Measurements from ENCODE around the gene OLFML2A. TPM values are rescaled to one million over a fixed set of nuclear protein-coding genes. Genes with fewer than 3 reads are reported as not detected.
A peak's percentile ranks its signal among the peaks of the same experiment; 100 is the strongest.

OLFML2A gene
- total RNA-seq, 2 donors from 2014 or later, result 5.4 to 6.7 TPM

- peaks cover 17% of the 10 kb centered on the region for H3K27me3 ChIP-seq (replicated peaks; ENCODE audit: insufficient read depth)
Measured at GRCh38 chr9:124768334-124768733, 8.6 kb upstream of the OLFML2A start.

DNA sequence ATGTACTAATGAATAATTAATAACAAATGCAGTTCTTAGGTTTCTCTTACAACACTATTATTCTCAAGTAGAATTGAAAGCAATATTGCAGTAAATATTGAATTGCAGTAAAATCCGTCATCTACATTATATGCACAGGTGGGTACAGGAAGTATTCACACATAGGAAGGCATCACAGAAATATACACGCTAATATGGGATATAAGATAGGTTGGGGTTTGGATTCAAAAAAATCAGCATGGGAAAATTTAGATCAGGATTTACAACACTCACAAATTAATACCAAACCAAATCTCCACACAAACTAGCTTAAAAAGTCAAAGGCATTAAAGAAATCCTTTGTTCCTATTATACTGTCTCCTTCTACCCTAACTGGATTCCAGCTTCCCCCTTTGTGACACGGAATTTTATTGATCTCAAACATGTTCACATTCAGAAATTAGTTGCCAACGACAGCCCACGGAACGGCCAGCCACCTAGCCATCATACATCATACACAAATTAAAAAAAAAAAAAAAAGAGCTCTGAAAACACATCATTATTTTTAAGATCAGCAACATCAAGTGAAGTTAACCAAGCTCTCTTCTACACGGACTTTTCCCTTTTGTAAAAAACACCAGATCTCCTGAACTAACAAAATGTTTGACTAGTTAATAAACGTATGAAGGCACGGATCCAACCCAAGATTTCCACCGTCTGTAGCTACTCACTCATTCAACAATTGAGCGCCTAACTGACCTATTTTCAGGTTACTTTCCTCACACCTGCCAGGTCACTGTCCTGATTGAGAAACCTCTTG is 8.0 kb upstream of the OLFML2A start:
- no peak for ATAC-seq (ENCODE audit: insufficient number of reproducible peaks, low FRiP score, low read depth)
- Histone ChIP-seq H3K27ac (no peak overlapping the region), H3K4me3 (peak overlapping the region; percentile 94), H3K27me3 (replicated peaks; ENCODE audit: insufficient read depth) (peaks cover 17% of the 10 kb centered on the region), H3K9me3 (no peaks in the 10 kb centered on the region), H3K36me3 (no peaks in the 10 kb centered on the region), H3K4me1 (ENCODE audit: control insufficient read depth in 1 of 2, low read depth in 2 of 2) (peaks cover 8 to 25% of the 10 kb centered on the region in 2 donors)
- TF ChIP-seq, protein P1, sequence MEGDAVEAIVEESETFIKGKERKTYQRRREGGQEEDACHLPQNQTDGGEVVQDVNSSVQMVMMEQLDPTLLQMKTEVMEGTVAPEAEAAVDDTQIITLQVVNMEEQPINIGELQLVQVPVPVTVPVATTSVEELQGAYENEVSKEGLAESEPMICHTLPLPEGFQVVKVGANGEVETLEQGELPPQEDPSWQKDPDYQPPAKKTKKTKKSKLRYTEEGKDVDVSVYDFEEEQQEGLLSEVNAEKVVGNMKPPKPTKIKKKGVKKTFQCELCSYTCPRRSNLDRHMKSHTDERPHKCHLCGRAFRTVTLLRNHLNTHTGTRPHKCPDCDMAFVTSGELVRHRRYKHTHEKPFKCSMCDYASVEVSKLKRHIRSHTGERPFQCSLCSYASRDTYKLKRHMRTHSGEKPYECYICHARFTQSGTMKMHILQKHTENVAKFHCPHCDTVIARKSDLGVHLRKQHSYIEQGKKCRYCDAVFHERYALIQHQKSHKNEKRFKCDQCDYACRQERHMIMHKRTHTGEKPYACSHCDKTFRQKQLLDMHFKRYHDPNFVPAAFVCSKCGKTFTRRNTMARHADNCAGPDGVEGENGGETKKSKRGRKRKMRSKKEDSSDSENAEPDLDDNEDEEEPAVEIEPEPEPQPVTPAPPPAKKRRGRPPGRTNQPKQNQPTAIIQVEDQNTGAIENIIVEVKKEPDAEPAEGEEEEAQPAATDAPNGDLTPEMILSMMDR (IDR thresholded peaks at IDR 0.05), result no peak
- no peak for DNase-seq (ENCODE audit: low spot score)

More at GRCh38 chr9:124768334-124768733, 8.6 kb upstream of the OLFML2A start:
- H3K9me3 ChIP-seq, result no peaks in the 10 kb centered on the region
- TF ChIP-seq, protein P1 (IDR thresholded peaks at IDR 0.05), result no peak
- no peak overlapping the region for H3K27ac ChIP-seq
- H3K36me3 ChIP-seq, result no peaks in the 10 kb centered on the region
- no peak for ATAC-seq (ENCODE audit: insufficient number of reproducible peaks, low FRiP score, low read depth)
- no peak for DNase-seq (ENCODE audit: low spot score)
- H3K4me3 ChIP-seq, result no peak overlapping the region
- peaks cover 8 to 25% of the 10 kb centered on the region in 2 donors for H3K4me1 ChIP-seq (ENCODE audit: control insufficient read depth in 1 of 2, low read depth in 2 of 2)

- Histone ChIP-seq H3K4me3 (peak overlapping the region; percentile 94), H3K4me1 (ENCODE audit: control insufficient read depth in 1 of 2, low read depth in 2 of 2) (peaks cover 8 to 25% of the 10 kb centered on the region in 2 donors), H3K27ac (no peak overlapping the region), H3K27me3 (replicated peaks; ENCODE audit: insufficient read depth) (peaks cover 17% of the 10 kb centered on the region), H3K36me3 (no peaks in the 10 kb centered on the region), H3K9me3 (no peaks in the 10 kb centered on the region)
- no peak for DNase-seq (ENCODE audit: low spot score)
- ATAC-seq (ENCODE audit: insufficient number of reproducible peaks, low FRiP score, low read depth), result no peak
- TF ChIP-seq, protein P1 (IDR thresholded peaks at IDR 0.05), result no peak
Measured at GRCh38 chr9:124769549-124770358, 7.2 kb upstream of the OLFML2A start.

- peaks cover 8 to 25% of the 10 kb centered on the region in 2 donors for H3K4me1 ChIP-seq (ENCODE audit: control insufficient read depth in 1 of 2, low read depth in 2 of 2)
- H3K36me3 ChIP-seq, result no peaks in the 10 kb centered on the region
- DNase-seq (ENCODE audit: low spot score), result no peak
- H3K27ac ChIP-seq, result no peak overlapping the region
- H3K9me3 ChIP-seq, result no peaks in the 10 kb centered on the region
- TF ChIP-seq, protein P1 (IDR thresholded peaks at IDR 0.05), result no peak
- H3K27me3 ChIP-seq (replicated peaks; ENCODE audit: insufficient read depth), result peaks cover 13% of the 10 kb centered on the region
- no peak for ATAC-seq (ENCODE audit: insufficient number of reproducible peaks, low FRiP score, low read depth)
- peak overlapping the region; percentile 94 for H3K4me3 ChIP-seq
Measured at GRCh38 chr9:124770359-124771020, 6.4 kb upstream of the OLFML2A start.

Measured in thoracic aorta (tissue), 2 donors.